Embryonic facial prominence (tissue), 1 donor: ENCODE data around the gene HDAC1.
A peak's percentile ranks its signal among the peaks of the same experiment; 100 is the strongest.

Experiments used
- DNase-seq: peaks from one replicate; pipeline ENCODE4 v3.0.0-alpha.2; 2016; ENCODE audit errors: extremely low spot score

The HDAC1 gene

GRCh38 chr1:32330558-32331151 is 38.8 kb downstream of the HDAC1 start:
- DNase-seq, result no peak

- no peak for DNase-seq
Observed at GRCh38 chr1:32331549-32331948, 39.7 kb downstream of the HDAC1 start.

- no peak for DNase-seq
Observed at GRCh38 chr1:32332290-32333079, 40.6 kb downstream of the HDAC1 start.

- DNase-seq, result no peak
Observed at GRCh38 chr1:32333251-32333963, 41.5 kb downstream of the HDAC1 start.

GRCh38 chr1:32334274-32334861 is 42.5 kb downstream of the HDAC1 start:
- DNase-seq, result no peak

GRCh38 chr1:32334864-32335534 is 43.1 kb downstream of the HDAC1 start:
- no peak for DNase-seq

- no peak for DNase-seq
Observed at GRCh38 chr1:32335535-32335789, 43.6 kb downstream of the HDAC1 start.

GRCh38 chr1:32335790-32336590 is 44.1 kb downstream of the HDAC1 start, which contains the start of gene MARCKSL1:
TSS of gene MARCKSL1 (minus strand) at chr1:32336233. CDS start at chr1:32336033, 200 bp downstream.
- DNase-seq, result peak; percentile 56

GRCh38 chr1:32336591-32336932 is 44.7 kb downstream of the HDAC1 start:
- DNase-seq, result no peak

GRCh38 chr1:32336963-32337675 is 45.2 kb downstream of the HDAC1 start:
- no peak for DNase-seq

GRCh38 chr1:32337855-32338636 is 46.2 kb downstream of the HDAC1 start:
- DNase-seq, result no peak

- no peak for DNase-seq
Observed at GRCh38 chr1:32338637-32339145, 46.8 kb downstream of the HDAC1 start.

- DNase-seq, result no peak
Observed at GRCh38 chr1:32339363-32339978, 47.6 kb downstream of the HDAC1 start.

GRCh38 chr1:32341186-32341757 is 49.4 kb downstream of the HDAC1 start:
- DNase-seq, result no peak

GRCh38 chr1:32341971-32342370 is 50.1 kb downstream of the HDAC1 start:
- DNase-seq, result no peak

GRCh38 chr1:32342704-32343103 is 50.8 kb downstream of the HDAC1 start:
- DNase-seq, result no peak

- DNase-seq, result no peak
Observed at GRCh38 chr1:32345289-32345827, 53.5 kb downstream of the HDAC1 start.

GRCh38 chr1:32346532-32347157 is 54.8 kb downstream of the HDAC1 start:
- no peak for DNase-seq
